HCT116 (cell line): ENCODE data around the gene NDST3. TPM values are rescaled to one million over a fixed set of nuclear protein-coding genes. Genes with fewer than 3 reads are reported as not detected.

Experiments
- ATAC-seq: fragments of 200-7000 bp; cut with Tn5 transposase; 2 replicates; pipeline ENCODE4 v1.9.1; 2020; ENCODE audit warnings: mild to moderate bottlenecking, moderate library complexity
- BruUV-seq: library from RNA; stranded (reverse); fragments of 400-500 nt; replicated peaks from 2 replicates; lab custom pipeline; 2021; lab: Mats Ljungman, UMichigan
- CTCF ChIA-PET: fragments of 300-600 bp; sonication (Branson Sonifier 250); formaldehyde crosslinking; loops from one replicate; lab custom pipeline; 2021; ENCODE audit warnings: antibody characterized with exemption; lab: Charles Lee
- POLR2A ChIA-PET: fragments of 300-600, 350-600 bp; sonication (Branson Sonifier 250); formaldehyde crosslinking; loops from one replicate; lab custom pipeline; 2021; ENCODE audit warnings: antibody characterized with exemption; lab: Charles Lee
- RAD21 ChIA-PET, 2 experiments: fragments of 300-600 bp; sonication (Branson Sonifier 250); formaldehyde crosslinking; loops; one replicate each; lab custom pipeline; 2023; ENCODE audit warnings: low total read pairs in 2 of 2; ENCODE audit not compliant: uncharacterized antibody in 2 of 2, unreplicated experiment in 2 of 2, low non-redundant PET in 1 of 2; lab: Charles Lee
- DNase-seq: peaks from one replicate; pipeline ENCODE4 v3.0.0-alpha.2; 2010; ENCODE audit warnings: low read depth, low spot score
- H2AFZ ChIP-seq: fragments of 200-600 bp; shearing (Covaris generic), sonication (generic); 2 replicates; pipeline ENCODE4 v1.6.1; 2017; ENCODE audit warnings: low read depth, mixed run types, mixed read lengths, antibody characterized with exemption, low read length; ENCODE audit not compliant: poor library complexity, severe bottlenecking
- H3K27ac ChIP-seq: 2 replicates; pipeline ENCODE4 v1.5.1; 2012; ENCODE audit warnings: low read depth, low read length
- H3K27me3 ChIP-seq: fragments of 200-600 bp; sonication (generic); 2 replicates; pipeline ENCODE4 v1.6.1; 2016; ENCODE audit warnings: mixed run types, low read length, mixed read lengths; ENCODE audit not compliant: insufficient read depth
- H3K36me3 ChIP-seq, 2 experiments: fragments of 200-500 bp in 1 of 2; fragments of 200-600 bp in 1 of 2; sonication (Bioruptor generic) in 1 of 2; sonication (generic) in 1 of 2; 2 replicates each; pipeline versions ENCODE4 v1.5.1 to v1.6.1; 2014 to 2016; ENCODE audit warnings: low read length in 2 of 2, inconsistent platforms in 1 of 2, mixed read lengths in 1 of 2, mixed run types in 1 of 2; ENCODE audit not compliant: insufficient read depth in 2 of 2, control insufficient read depth in 1 of 2
- H3K4me1 ChIP-seq, 2 experiments: fragments of 200-600 bp in 1 of 2; sonication (generic) in 1 of 2; 2 replicates each; pipeline versions ENCODE4 v1.5.1 to v1.6.1; 2012 to 2017; ENCODE audit warnings: low read length in 2 of 2, inconsistent platforms in 1 of 2, mild to moderate bottlenecking in 1 of 2, mixed read lengths in 1 of 2, mixed run types in 1 of 2, moderate library complexity in 1 of 2; ENCODE audit not compliant: insufficient read depth in 2 of 2, control insufficient read depth in 1 of 2
- H3K4me2 ChIP-seq: fragments of 200-600 bp; sonication (generic); 2 replicates; pipeline ENCODE4 v1.6.1; 2017; ENCODE audit warnings: mixed run types, low read length, mixed read lengths
- H3K4me3 ChIP-seq, 2 experiments: fragments of 200-600 bp in 1 of 2; sonication (generic) in 1 of 2; replicated peaks in 1 of 2; 2 replicates each; pipeline ENCODE4 v1.5.1; 2011 to 2016; ENCODE audit warnings: low read length in 2 of 2, control low read depth in 1 of 2, low read depth in 1 of 2, mild to moderate bottlenecking in 1 of 2, mixed read lengths in 1 of 2, mixed run types in 1 of 2
- H3K79me2 ChIP-seq: fragments of 200-600 bp; sonication (generic); 2 replicates; pipeline ENCODE4 v1.6.1; 2017; ENCODE audit warnings: mild to moderate bottlenecking, mixed run types, low read length, moderate library complexity, mixed read lengths; ENCODE audit not compliant: insufficient read depth
- H3K9ac ChIP-seq: fragments of 200-600 bp; sonication (generic); 2 replicates; pipeline ENCODE4 v1.6.1; 2016; ENCODE audit warnings: low read length, mixed read lengths
- H3K9me2 ChIP-seq: fragments of 200-600 bp; sonication (generic), shearing (Covaris generic); 2 replicates; pipeline ENCODE4 v1.6.1; 2017; ENCODE audit warnings: mixed run types, mild to moderate bottlenecking, moderate library complexity; ENCODE audit not compliant: insufficient read depth
- H3K9me3 ChIP-seq, 2 experiments: fragments of 200-500 bp in 1 of 2; fragments of 200-600 bp in 1 of 2; sonication (Bioruptor generic) in 1 of 2; sonication (generic) in 1 of 2; 2 replicates each; pipeline ENCODE4 v1.6.1; 2014 to 2017; ENCODE audit warnings: low read length in 2 of 2, mixed read lengths in 2 of 2, inconsistent platforms in 1 of 2, low read depth in 1 of 2, mild to moderate bottlenecking in 1 of 2, mixed run types in 1 of 2, moderate library complexity in 1 of 2; ENCODE audit not compliant: control insufficient read depth in 1 of 2, insufficient read depth in 1 of 2
- H4K20me1 ChIP-seq: fragments of 200-600 bp; sonication (generic), shearing (Covaris generic); 2 replicates; pipeline ENCODE4 v1.6.1; 2017; ENCODE audit warnings: mixed run types, mild to moderate bottlenecking, moderate library complexity; ENCODE audit not compliant: insufficient read depth
- CBX3 ChIP-seq: IDR thresholded peaks from 2 replicates; pipeline ENCODE4 v1.6.1; 2012; ENCODE audit warnings: low read depth
- CEBPB ChIP-seq: IDR thresholded peaks from 2 replicates; pipeline ENCODE4 v1.6.1; 2012; ENCODE audit warnings: low read depth
- ELF1 ChIP-seq: IDR thresholded peaks from 2 replicates; pipeline ENCODE4 v1.6.1; 2012; ENCODE audit warnings: low read depth, borderline replicate concordance
- EZH2phosphoT487 ChIP-seq: fragments of 200-600 bp; IDR thresholded peaks from 2 replicates; pipeline ENCODE4 v1.6.1; 2018; ENCODE audit warnings: antibody characterized with exemption, borderline replicate concordance
- FOSL1 ChIP-seq: IDR thresholded peaks from 2 replicates; pipeline ENCODE4 v1.6.1; 2012; ENCODE audit warnings: low read depth
- POLR2A ChIP-seq: IDR thresholded peaks from 2 replicates; pipeline ENCODE4 v1.7.0; 2011; ENCODE audit warnings: borderline replicate concordance; ENCODE audit not compliant: insufficient read depth, insufficient read length; ENCODE audit errors: extremely low read depth
- POLR2AphosphoS5 ChIP-seq: IDR thresholded peaks from 2 replicates; pipeline ENCODE4 v1.6.1; 2011; ENCODE audit warnings: mild to moderate bottlenecking, low read depth, low read length, moderate library complexity
- SIN3A ChIP-seq: IDR thresholded peaks from 2 replicates; pipeline ENCODE4 v1.6.1; 2012; ENCODE audit warnings: low read depth
- SP1 ChIP-seq: IDR thresholded peaks from 2 replicates; pipeline ENCODE4 v1.6.1; 2012; ENCODE audit warnings: low read depth
- SRF ChIP-seq: IDR thresholded peaks from 2 replicates; pipeline ENCODE4 v1.6.1; 2012; ENCODE audit warnings: low read depth
- TCF7L2 ChIP-seq: IDR thresholded peaks from 2 replicates; pipeline ENCODE4 v1.7.0; 2011; ENCODE audit warnings: borderline replicate concordance, inconsistent platforms; ENCODE audit not compliant: insufficient read depth, insufficient read length; ENCODE audit errors: extremely low read depth
- YY1 ChIP-seq: IDR thresholded peaks from 2 replicates; pipeline ENCODE4 v1.6.1; 2011; ENCODE audit warnings: low read length, low read depth, moderate library complexity, mild to moderate bottlenecking; ENCODE audit not compliant: insufficient replicate concordance; ENCODE audit errors: extremely low read depth
- ZFX ChIP-seq: fragments of 450-650 bp; IDR thresholded peaks from 2 replicates; pipeline ENCODE4 v1.6.1; 2017
- ZNF274 ChIP-seq: fragments of 200-500 bp; sonication (Bioruptor generic); IDR thresholded peaks from 2 replicates; pipeline ENCODE4 v1.6.1; 2014; ENCODE audit warnings: mild to moderate bottlenecking, low read depth, low read length, inconsistent platforms
- intact Hi-C: fragments of 100-400 bp; cut with micrococcal nuclease; formaldehyde crosslinking; loops from 2 replicates; pipeline ENCODE4 v1.10.0; 2022
- total RNA-seq: library from RNA; stranded (reverse); gene quantifications from one replicate; pipeline ENCODE4 v1.2.1, GENCODE V29; 2021; ENCODE audit not compliant: unreplicated experiment
- TF ChIP-seq, protein P1 (sequence below), 3 experiments: fragments of 200-600 bp in 1 of 3; sonication (generic) in 1 of 3; IDR thresholded peaks in 2 of 3; conservative IDR thresholded peaks in 1 of 3; 2 replicates each; pipeline ENCODE4 v1.5.1; 2012 to 2017; ENCODE audit warnings: low read depth in 2 of 3, low read length in 2 of 3, antibody characterized with exemption in 1 of 3, borderline replicate concordance in 1 of 3, control low read depth in 1 of 3, mild to moderate bottlenecking in 1 of 3, mixed read lengths in 1 of 3, mixed run types in 1 of 3, moderate library complexity in 1 of 3; ENCODE audit not compliant: insufficient read depth in 1 of 3
- TF ChIP-seq, protein P2 (sequence below): IDR thresholded peaks from 2 replicates; pipeline ENCODE4 v1.6.1; 2012; ENCODE audit warnings: low read depth

NDST3 gene
- total RNA-seq, 1 experiment from 2014 or later: not detected

DNA sequence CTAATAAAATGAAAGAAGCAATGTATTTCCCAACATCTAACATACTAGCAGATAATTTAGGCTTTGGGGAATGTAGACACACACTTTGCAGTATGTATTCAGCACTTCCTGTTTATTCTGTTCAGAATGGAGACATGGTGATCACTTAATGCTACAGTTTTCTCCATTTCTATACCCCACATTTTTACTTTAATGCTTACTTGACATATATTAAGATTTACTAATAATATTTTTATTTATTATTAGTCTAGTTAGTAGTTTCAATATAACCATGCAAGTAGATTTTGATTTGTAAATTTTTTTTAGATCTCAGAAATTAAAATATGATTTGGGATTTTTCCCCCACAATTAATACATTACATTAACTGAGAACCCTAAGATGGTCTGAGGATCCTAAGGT lies 220.1 kb downstream of the NDST3 start:
- CTCF ChIA-PET: no interaction called here
- BruUV-seq: no TSS peak
- no peak for TF ChIP-seq CEBPB
- TF ChIP-seq FOSL1: no peak
- no peak for TF ChIP-seq POLR2AphosphoS5
- TF ChIP-seq TCF7L2: no peak
- no peak for TF ChIP-seq SP1
- TF ChIP-seq, protein P1, sequence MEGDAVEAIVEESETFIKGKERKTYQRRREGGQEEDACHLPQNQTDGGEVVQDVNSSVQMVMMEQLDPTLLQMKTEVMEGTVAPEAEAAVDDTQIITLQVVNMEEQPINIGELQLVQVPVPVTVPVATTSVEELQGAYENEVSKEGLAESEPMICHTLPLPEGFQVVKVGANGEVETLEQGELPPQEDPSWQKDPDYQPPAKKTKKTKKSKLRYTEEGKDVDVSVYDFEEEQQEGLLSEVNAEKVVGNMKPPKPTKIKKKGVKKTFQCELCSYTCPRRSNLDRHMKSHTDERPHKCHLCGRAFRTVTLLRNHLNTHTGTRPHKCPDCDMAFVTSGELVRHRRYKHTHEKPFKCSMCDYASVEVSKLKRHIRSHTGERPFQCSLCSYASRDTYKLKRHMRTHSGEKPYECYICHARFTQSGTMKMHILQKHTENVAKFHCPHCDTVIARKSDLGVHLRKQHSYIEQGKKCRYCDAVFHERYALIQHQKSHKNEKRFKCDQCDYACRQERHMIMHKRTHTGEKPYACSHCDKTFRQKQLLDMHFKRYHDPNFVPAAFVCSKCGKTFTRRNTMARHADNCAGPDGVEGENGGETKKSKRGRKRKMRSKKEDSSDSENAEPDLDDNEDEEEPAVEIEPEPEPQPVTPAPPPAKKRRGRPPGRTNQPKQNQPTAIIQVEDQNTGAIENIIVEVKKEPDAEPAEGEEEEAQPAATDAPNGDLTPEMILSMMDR (IDR thresholded peaks at IDR 0.05 in 2 of 3, conservative IDR thresholded peaks at IDR 0.05 in 1 of 3; ENCODE audit: borderline replicate concordance in 1 of 3, insufficient read depth in 1 of 3, low read depth in 2 of 3, low read length in 2 of 3): no peak
- TF ChIP-seq ZFX: no peak
- TF ChIP-seq ELF1: no peak
- TF ChIP-seq, all 23 proteins: peak for 0
- intact Hi-C loops: no loop called here
- ChIA-PET RAD21 (no interaction called here), POLR2A (no interaction called here)
- ATAC-seq (no peak), DNase-seq (no peak)
- H4K20me1 ChIP-seq: no peaks in the 10 kb centered on the region
- H3K79me2 ChIP-seq: no peaks in the 10 kb centered on the region
- H3K36me3 ChIP-seq: no peaks in the 10 kb centered on the region
- H3K27me3 ChIP-seq: no peaks in the 10 kb centered on the region
- no peak overlapping the region for H3K9ac ChIP-seq
- H3K9me2 ChIP-seq: no peaks in the 10 kb centered on the region
- H3K4me1 ChIP-seq: no peaks in the 10 kb centered on the region
- H3K4me2 ChIP-seq: no peak overlapping the region
- no peaks in the 10 kb centered on the region for H3K9me3 ChIP-seq
- H2AFZ ChIP-seq: no peak overlapping the region
- no peak overlapping the region for H3K27ac ChIP-seq
- H3K4me3 ChIP-seq: no peak overlapping the region

DNA sequence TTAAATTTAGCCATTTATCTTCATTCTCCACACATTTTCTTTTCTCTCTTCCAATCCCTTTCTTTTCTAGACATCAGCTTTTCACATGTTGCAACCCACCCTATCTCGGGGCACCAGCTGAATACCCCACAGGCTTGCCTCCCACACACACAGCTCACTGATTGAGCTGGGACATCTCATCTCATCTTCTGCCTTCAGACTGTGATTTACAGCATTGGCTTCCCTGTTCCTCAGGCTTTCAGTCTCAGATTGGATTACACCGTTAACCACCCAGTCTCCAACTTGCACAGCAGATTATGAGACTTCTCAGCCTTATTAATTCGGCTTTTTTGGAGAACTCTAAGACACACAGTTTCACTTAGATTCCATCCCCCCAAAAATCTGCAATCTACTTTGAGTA lies 224.8 kb downstream of the NDST3 start:
- Histone ChIP-seq H3K79me2 (no peaks in the 10 kb centered on the region), H2AFZ (no peak overlapping the region), H3K4me1 (no peaks in the 10 kb centered on the region), H4K20me1 (no peaks in the 10 kb centered on the region), H3K9me3 (no peaks in the 10 kb centered on the region), H3K36me3 (no peaks in the 10 kb centered on the region), H3K4me2 (no peak overlapping the region), H3K27me3 (no peaks in the 10 kb centered on the region), H3K4me3 (no peak overlapping the region), H3K27ac (no peak overlapping the region), H3K9me2 (no peaks in the 10 kb centered on the region), H3K9ac (no peak overlapping the region)
- intact Hi-C loops: no loop called here
- RAD21 ChIA-PET: no interaction called here
- no peak for ATAC-seq
- POLR2A ChIA-PET: no interaction called here
- CTCF ChIA-PET: no interaction called here
- no peak for DNase-seq
- BruUV-seq: no TSS peak
- no peak for TF ChIP-seq SRF
- no peak for TF ChIP-seq POLR2A
- TF ChIP-seq CBX3: no peak
- no peak for TF ChIP-seq CEBPB
- no peak for TF ChIP-seq ZFX
- TF ChIP-seq SIN3A: no peak
- TF ChIP-seq ZNF274: no peak
- TF ChIP-seq EZH2phosphoT487: no peak
- no peak for TF ChIP-seq ELF1
- TF ChIP-seq YY1: no peak
- TF ChIP-seq, protein P2, sequence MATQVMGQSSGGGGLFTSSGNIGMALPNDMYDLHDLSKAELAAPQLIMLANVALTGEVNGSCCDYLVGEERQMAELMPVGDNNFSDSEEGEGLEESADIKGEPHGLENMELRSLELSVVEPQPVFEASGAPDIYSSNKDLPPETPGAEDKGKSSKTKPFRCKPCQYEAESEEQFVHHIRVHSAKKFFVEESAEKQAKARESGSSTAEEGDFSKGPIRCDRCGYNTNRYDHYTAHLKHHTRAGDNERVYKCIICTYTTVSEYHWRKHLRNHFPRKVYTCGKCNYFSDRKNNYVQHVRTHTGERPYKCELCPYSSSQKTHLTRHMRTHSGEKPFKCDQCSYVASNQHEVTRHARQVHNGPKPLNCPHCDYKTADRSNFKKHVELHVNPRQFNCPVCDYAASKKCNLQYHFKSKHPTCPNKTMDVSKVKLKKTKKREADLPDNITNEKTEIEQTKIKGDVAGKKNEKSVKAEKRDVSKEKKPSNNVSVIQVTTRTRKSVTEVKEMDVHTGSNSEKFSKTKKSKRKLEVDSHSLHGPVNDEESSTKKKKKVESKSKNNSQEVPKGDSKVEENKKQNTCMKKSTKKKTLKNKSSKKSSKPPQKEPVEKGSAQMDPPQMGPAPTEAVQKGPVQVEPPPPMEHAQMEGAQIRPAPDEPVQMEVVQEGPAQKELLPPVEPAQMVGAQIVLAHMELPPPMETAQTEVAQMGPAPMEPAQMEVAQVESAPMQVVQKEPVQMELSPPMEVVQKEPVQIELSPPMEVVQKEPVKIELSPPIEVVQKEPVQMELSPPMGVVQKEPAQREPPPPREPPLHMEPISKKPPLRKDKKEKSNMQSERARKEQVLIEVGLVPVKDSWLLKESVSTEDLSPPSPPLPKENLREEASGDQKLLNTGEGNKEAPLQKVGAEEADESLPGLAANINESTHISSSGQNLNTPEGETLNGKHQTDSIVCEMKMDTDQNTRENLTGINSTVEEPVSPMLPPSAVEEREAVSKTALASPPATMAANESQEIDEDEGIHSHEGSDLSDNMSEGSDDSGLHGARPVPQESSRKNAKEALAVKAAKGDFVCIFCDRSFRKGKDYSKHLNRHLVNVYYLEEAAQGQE: no peak
